ENCODE results near the gene CDH26.

- TF ChIP-seq C11orf30 (IDR thresholded peaks at IDR 0.05; ENCODE audit: low read depth) = no peak
- no peak for TF ChIP-seq NFRKB (IDR thresholded peaks at IDR 0.05; ENCODE audit: low read depth)
- no peak for TF ChIP-seq CTCF (IDR thresholded peaks at IDR 0.05 in 2 of 3, conservative IDR thresholded peaks at IDR 0.05 in 1 of 3; ENCODE audit: insufficient read depth in 2 of 3, low read depth in 1 of 3, low read length in 3 of 3)
- TF ChIP-seq PATZ1 (CRISPR knock-in tag; IDR thresholded peaks at IDR 0.05; ENCODE audit: borderline replicate concordance) = no peak
- no peak for TF ChIP-seq CCNT2 (IDR thresholded peaks at IDR 0.05; ENCODE audit: borderline replicate concordance, extremely low read depth, insufficient read length, low read depth, low read length)
- TF ChIP-seq, protein P1, sequence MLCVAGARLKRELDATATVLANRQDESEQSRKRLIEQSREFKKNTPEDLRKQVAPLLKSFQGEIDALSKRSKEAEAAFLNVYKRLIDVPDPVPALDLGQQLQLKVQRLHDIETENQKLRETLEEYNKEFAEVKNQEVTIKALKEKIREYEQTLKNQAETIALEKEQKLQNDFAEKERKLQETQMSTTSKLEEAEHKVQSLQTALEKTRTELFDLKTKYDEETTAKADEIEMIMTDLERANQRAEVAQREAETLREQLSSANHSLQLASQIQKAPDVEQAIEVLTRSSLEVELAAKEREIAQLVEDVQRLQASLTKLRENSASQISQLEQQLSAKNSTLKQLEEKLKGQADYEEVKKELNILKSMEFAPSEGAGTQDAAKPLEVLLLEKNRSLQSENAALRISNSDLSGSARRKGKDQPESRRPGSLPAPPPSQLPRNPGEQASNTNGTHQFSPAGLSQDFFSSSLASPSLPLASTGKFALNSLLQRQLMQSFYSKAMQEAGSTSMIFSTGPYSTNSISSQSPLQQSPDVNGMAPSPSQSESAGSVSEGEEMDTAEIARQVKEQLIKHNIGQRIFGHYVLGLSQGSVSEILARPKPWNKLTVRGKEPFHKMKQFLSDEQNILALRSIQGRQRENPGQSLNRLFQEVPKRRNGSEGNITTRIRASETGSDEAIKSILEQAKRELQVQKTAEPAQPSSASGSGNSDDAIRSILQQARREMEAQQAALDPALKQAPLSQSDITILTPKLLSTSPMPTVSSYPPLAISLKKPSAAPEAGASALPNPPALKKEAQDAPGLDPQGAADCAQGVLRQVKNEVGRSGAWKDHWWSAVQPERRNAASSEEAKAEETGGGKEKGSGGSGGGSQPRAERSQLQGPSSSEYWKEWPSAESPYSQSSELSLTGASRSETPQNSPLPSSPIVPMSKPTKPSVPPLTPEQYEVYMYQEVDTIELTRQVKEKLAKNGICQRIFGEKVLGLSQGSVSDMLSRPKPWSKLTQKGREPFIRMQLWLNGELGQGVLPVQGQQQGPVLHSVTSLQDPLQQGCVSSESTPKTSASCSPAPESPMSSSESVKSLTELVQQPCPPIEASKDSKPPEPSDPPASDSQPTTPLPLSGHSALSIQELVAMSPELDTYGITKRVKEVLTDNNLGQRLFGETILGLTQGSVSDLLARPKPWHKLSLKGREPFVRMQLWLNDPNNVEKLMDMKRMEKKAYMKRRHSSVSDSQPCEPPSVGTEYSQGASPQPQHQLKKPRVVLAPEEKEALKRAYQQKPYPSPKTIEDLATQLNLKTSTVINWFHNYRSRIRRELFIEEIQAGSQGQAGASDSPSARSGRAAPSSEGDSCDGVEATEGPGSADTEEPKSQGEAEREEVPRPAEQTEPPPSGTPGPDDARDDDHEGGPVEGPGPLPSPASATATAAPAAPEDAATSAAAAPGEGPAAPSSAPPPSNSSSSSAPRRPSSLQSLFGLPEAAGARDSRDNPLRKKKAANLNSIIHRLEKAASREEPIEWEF (CRISPR knock-in tag; IDR thresholded peaks at IDR 0.05) = no peak
Measured at GRCh38 chr20:59988141-59988540, 29.9 kb downstream of the CDH26 start.
